ENCODE results near the gene ISG20L2. TPM values are rescaled to one million over a fixed set of nuclear protein-coding genes. Genes with fewer than 3 reads are reported as not detected.

Gene ISG20L2
- polyA plus RNA-seq, 1 of the 3 experiments (the other 2 are of a cell fraction): 31.6 TPM

- H3K27ac ChIP-seq (ENCODE audit: low read depth in 2 of 2, low read length in 1 of 2): peak overlapping the region in 1 of 2 experiments; percentile 98; a peak in 2 of 4 replicates
- H3F3A ChIP-seq (replicated peaks; ENCODE audit: insufficient read depth): peaks cover 34% of the 10 kb centered on the region
- peaks cover 76 to 90% of the 10 kb centered on the region in 2 experiments for H3K4me1 ChIP-seq (ENCODE audit: control insufficient read depth in 1 of 2, insufficient read depth in 2 of 2, low read depth in 1 of 2, low read length in 1 of 2)
- WGBS (ENCODE audit: low lambda C conversion rate): 87% methylated on average over 29 of the region's 29 CpGs
- H4K20me1 ChIP-seq (ENCODE audit: insufficient read depth): no peaks in the 10 kb centered on the region
- H3K4me2 ChIP-seq: peak overlapping the region; percentile 61; the same call in 1 of the 2 replicates
- ChIA-PET POLR2A (interaction anchor here (0.6 to 5.3 kb wide), 4 partner anchors 9 to 79 kb away, joined by 3 to 57 read pairs (median 5); no protein-coding TSS in a partner anchor), CTCF (interaction anchor here (0.6 to 45.5 kb wide), 19 partner anchors 9 to 410 kb away, joined by 3 to 2702 read pairs (median 4); partner anchors contain the start of genes CRABP2, ISG20L2, METTL25B and NES)
- H2AFZ ChIP-seq (ENCODE audit: low read depth): no peak overlapping the region
- no peak overlapping the region for H3K9ac ChIP-seq
- H3K27me3 ChIP-seq (ENCODE audit: insufficient read depth): no peaks in the 10 kb centered on the region
- no peaks in the 10 kb centered on the region for H3K9me3 ChIP-seq
- no peaks in the 10 kb centered on the region for H3K9me2 ChIP-seq
- no peak overlapping the region for H3K4me3 ChIP-seq (ENCODE audit: low read depth in 2 of 2, low read length in 1 of 2)
- TF ChIP-seq GABPA (IDR thresholded peaks at IDR 0.05; ENCODE audit: low read depth) (no peak), IRF3 (IDR thresholded peaks at IDR 0.05; ENCODE audit: low read depth, low read length) (no peak)
- no peaks in the 10 kb centered on the region for H3K36me3 ChIP-seq (replicated peaks in 1 of 2; ENCODE audit: control insufficient read depth in 1 of 2, insufficient read depth in 2 of 2, low read length in 1 of 2)
- no peak for DNase-seq
- H3K79me2 ChIP-seq (ENCODE audit: insufficient read depth): no peaks in the 10 kb centered on the region
These were observed 21.7 kb downstream of the ISG20L2 start for GRCh38 chr1:156706657-156707416.

GRCh38 chr1:156705918-156706656 lies 22.5 kb downstream of the ISG20L2 start:
- peak; percentile 90 for DNase-seq
- peak overlapping the region; percentile 44; the same call in 1 of the 2 replicates for H3K9ac ChIP-seq
- peaks cover 0 to under 1% of the 10 kb centered on the region in 2 experiments for H3K36me3 ChIP-seq (replicated peaks in 1 of 2; ENCODE audit: control insufficient read depth in 1 of 2, insufficient read depth in 2 of 2, low read length in 1 of 2)
- WGBS (ENCODE audit: low lambda C conversion rate): 56% methylated on average over 33 of the region's 45 CpGs
- H2AFZ ChIP-seq (ENCODE audit: low read depth): no peak overlapping the region
- H3K9me3 ChIP-seq: no peaks in the 10 kb centered on the region
- ChIA-PET CTCF (interaction anchor here (0.6 to 45.5 kb wide), 18 partner anchors 10 to 222 kb away, joined by 3 to 2702 read pairs (median 4); partner anchors contain the start of genes CRABP2, ISG20L2, METTL25B and NES), POLR2A (interaction anchor here (0.6 to 5.3 kb wide), 8 partner anchors 8 to 127 kb away, joined by 3 to 57 read pairs (median 5); partner anchors contain the start of genes ISG20L2 and METTL25B)
- peaks cover 70 to 90% of the 10 kb centered on the region in 2 experiments for H3K4me1 ChIP-seq (ENCODE audit: control insufficient read depth in 1 of 2, insufficient read depth in 2 of 2, low read depth in 1 of 2, low read length in 1 of 2)
- H3K27ac ChIP-seq (ENCODE audit: low read depth in 2 of 2, low read length in 1 of 2): peak overlapping the region in 1 of 2 experiments; percentile 98; a peak in 2 of 4 replicates
- peak overlapping the region; percentile 89 for H3K4me2 ChIP-seq
- no peak for TF ChIP-seq USF2 (IDR thresholded peaks at IDR 0.05; ENCODE audit: borderline replicate concordance, low read depth, low read length)
- peak; percentile 66 for TF ChIP-seq RAD21 (IDR thresholded peaks at IDR 0.05; ENCODE audit: low read length)
- peak; percentile 58 for TF ChIP-seq SMC3 (IDR thresholded peaks at IDR 0.05; ENCODE audit: low read depth, low read length)
- peak; percentile 96 for TF ChIP-seq CTCF (IDR thresholded peaks at IDR 0.05)
- peaks cover 33% of the 10 kb centered on the region for H3F3A ChIP-seq (replicated peaks; ENCODE audit: insufficient read depth)
- no peaks in the 10 kb centered on the region for H3K9me2 ChIP-seq
- H3K79me2 ChIP-seq (ENCODE audit: insufficient read depth): no peaks in the 10 kb centered on the region
- no peaks in the 10 kb centered on the region for H3K27me3 ChIP-seq (ENCODE audit: insufficient read depth)
- H4K20me1 ChIP-seq (ENCODE audit: insufficient read depth): no peaks in the 10 kb centered on the region
- peak overlapping the region; percentile 54 to 58 for H3K4me3 ChIP-seq (ENCODE audit: low read depth in 2 of 2, low read length in 1 of 2)

Data from SK-N-SH (cell line).